ENCODE results near the gene MAPRE2. TPM values are rescaled to one million over a fixed set of nuclear protein-coding genes. Genes with fewer than 3 reads are reported as not detected.

Gene MAPRE2
- total RNA-seq, 1 experiment from 2014 or later: 2.8 TPM

DNA sequence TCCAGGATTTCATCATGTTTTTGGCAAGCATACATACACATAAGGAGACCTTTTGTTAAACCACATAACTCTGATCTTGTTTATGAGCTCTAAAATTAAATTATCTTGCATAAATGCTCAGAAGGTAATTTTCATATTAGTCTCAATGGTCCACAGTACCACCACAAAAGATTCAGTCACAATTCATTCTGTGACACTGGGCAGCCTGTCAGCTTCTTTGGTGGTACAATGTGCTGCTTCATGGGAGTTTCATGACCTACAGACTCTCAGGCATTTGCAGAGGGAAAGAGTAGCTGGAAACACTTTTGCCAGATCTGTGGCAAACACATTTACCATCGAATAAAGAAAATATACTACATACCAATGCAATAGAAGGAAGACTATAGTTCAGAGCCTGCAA is 148.3 kb downstream of the MAPRE2 start:
- Histone ChIP-seq H3K9me3 (ENCODE audit: low read length) (no peaks in the 10 kb centered on the region), H4K20me1 (ENCODE audit: low read length) (no peaks in the 10 kb centered on the region), H3K27ac (ENCODE audit: low read length) (no peak overlapping the region), H3K27me3 (ENCODE audit: low read length) (no peaks in the 10 kb centered on the region), H3K9ac (ENCODE audit: low read length) (no peak overlapping the region), H3K4me2 (ENCODE audit: low read length) (no peak overlapping the region), H3K9me2 (replicated peaks; ENCODE audit: low read length) (no peaks in the 10 kb centered on the region), H3F3A (ENCODE audit: low read length, unreplicated experiment) (no peaks in the 10 kb centered on the region), H3K4me1 (ENCODE audit: insufficient read depth, low read length) (no peaks in the 10 kb centered on the region), H3K36me3 (ENCODE audit: low read depth, low read length) (no peaks in the 10 kb centered on the region), H3K4me3 (ENCODE audit: low read length) (no peak overlapping the region), H2AFZ (ENCODE audit: low read length) (no peak overlapping the region), H3K79me2 (ENCODE audit: low read length) (no peaks in the 10 kb centered on the region)
- DNase-seq: no peak
- no TSS peak for BruUV-seq (replicated peaks)
- POLR2A ChIA-PET (ENCODE audit: unreplicated experiment): no interaction called here
- intact Hi-C loops (cut with micrococcal nuclease): no loop called here
- CTCF ChIA-PET: no interaction called here
- ATAC-seq: no peak
- TF ChIP-seq EZH2phosphoT487 (IDR thresholded peaks at IDR 0.05; ENCODE audit: borderline replicate concordance, low read length) (no peak), EZH2 (IDR thresholded peaks at IDR 0.05; ENCODE audit: low read length, unreplicated experiment) (no peak), CTCF (conservative IDR thresholded peaks at IDR 0.05; ENCODE audit: low read depth, low read length) (no peak)

- BruUV-seq (replicated peaks): no TSS peak
- Histone ChIP-seq H3K9me3 (ENCODE audit: low read length) (no peaks in the 10 kb centered on the region), H4K20me1 (ENCODE audit: low read length) (no peaks in the 10 kb centered on the region), H3F3A (ENCODE audit: low read length, unreplicated experiment) (no peaks in the 10 kb centered on the region), H3K4me3 (ENCODE audit: low read length) (no peak overlapping the region), H3K9ac (ENCODE audit: low read length) (no peak overlapping the region), H3K79me2 (ENCODE audit: low read length) (no peaks in the 10 kb centered on the region), H3K4me2 (ENCODE audit: low read length) (no peak overlapping the region), H3K36me3 (ENCODE audit: low read depth, low read length) (no peaks in the 10 kb centered on the region), H3K9me2 (replicated peaks; ENCODE audit: low read length) (no peaks in the 10 kb centered on the region), H2AFZ (ENCODE audit: low read length) (no peak overlapping the region), H3K27me3 (ENCODE audit: low read length) (no peaks in the 10 kb centered on the region), H3K27ac (ENCODE audit: low read length) (no peak overlapping the region), H3K4me1 (ENCODE audit: insufficient read depth, low read length) (no peaks in the 10 kb centered on the region)
- ChIA-PET POLR2A (ENCODE audit: unreplicated experiment) (no interaction called here), CTCF (no interaction called here)
- no peak for TF ChIP-seq EZH2 (IDR thresholded peaks at IDR 0.05; ENCODE audit: low read length, unreplicated experiment)
- DNase-seq: no peak
- ATAC-seq: no peak
- intact Hi-C loops (cut with micrococcal nuclease): no loop called here
These were observed 149.9 kb downstream of the MAPRE2 start for GRCh38 chr18:35190948-35191697.

GRCh38 chr18:35191698-35192025 is 150.4 kb downstream of the MAPRE2 start:
- H2AFZ ChIP-seq (ENCODE audit: low read length): no peak overlapping the region
- no peaks in the 10 kb centered on the region for H3K4me1 ChIP-seq (ENCODE audit: insufficient read depth, low read length)
- H3K79me2 ChIP-seq (ENCODE audit: low read length): no peaks in the 10 kb centered on the region
- intact Hi-C loops (cut with micrococcal nuclease): no loop called here
- no TSS peak for BruUV-seq (replicated peaks)
- no peaks in the 10 kb centered on the region for H4K20me1 ChIP-seq (ENCODE audit: low read length)
- no peak overlapping the region for H3K27ac ChIP-seq (ENCODE audit: low read length)
- H3K4me2 ChIP-seq (ENCODE audit: low read length): no peak overlapping the region
- DNase-seq (no peak), ATAC-seq (no peak)
- CTCF ChIA-PET: no interaction called here
- no peak overlapping the region for H3K9ac ChIP-seq (ENCODE audit: low read length)
- no peaks in the 10 kb centered on the region for H3K36me3 ChIP-seq (ENCODE audit: low read depth, low read length)
- H3F3A ChIP-seq (ENCODE audit: low read length, unreplicated experiment): no peaks in the 10 kb centered on the region
- TF ChIP-seq EZH2 (IDR thresholded peaks at IDR 0.05; ENCODE audit: low read length, unreplicated experiment) (no peak), EZH2phosphoT487 (IDR thresholded peaks at IDR 0.05; ENCODE audit: borderline replicate concordance, low read length) (no peak), CTCF (conservative IDR thresholded peaks at IDR 0.05; ENCODE audit: low read depth, low read length) (no peak)
- POLR2A ChIA-PET (ENCODE audit: unreplicated experiment): no interaction called here
- H3K27me3 ChIP-seq (ENCODE audit: low read length): no peaks in the 10 kb centered on the region
- no peaks in the 10 kb centered on the region for H3K9me2 ChIP-seq (replicated peaks; ENCODE audit: low read length)
- no peaks in the 10 kb centered on the region for H3K9me3 ChIP-seq (ENCODE audit: low read length)
- H3K4me3 ChIP-seq (ENCODE audit: low read length): no peak overlapping the region
